Measurements from ENCODE around the gene PDE4D.
A peak's percentile ranks its signal among the peaks of the same experiment; 100 is the strongest.
"Not testable (repeated sequence)": the region's sequence is repeated elsewhere in the genome, so short reads cannot be mapped to it uniquely, and the experiment has no call there.

The PDE4D gene

GRCh38 chr5:59325070-59325469 is 568.5 kb downstream of the PDE4D start:
- no peak for DNase-seq (ENCODE audit: low spot score)

GRCh38 chr5:59322894-59323293 is 570.6 kb downstream of the PDE4D start:
- no peak for DNase-seq (ENCODE audit: low spot score)

- DNase-seq (ENCODE audit: low spot score) = no peak
These were observed 571.5 kb downstream of the PDE4D start for GRCh38 chr5:59322058-59322457.

- no peak for DNase-seq (ENCODE audit: low spot score)
These were observed 571.9 kb downstream of the PDE4D start for GRCh38 chr5:59321642-59322041.

- no peak for DNase-seq (ENCODE audit: low spot score)
These were observed 573.1 kb downstream of the PDE4D start for GRCh38 chr5:59320420-59320819.

- no peak for DNase-seq (ENCODE audit: low spot score)
These were observed 574.3 kb downstream of the PDE4D start for GRCh38 chr5:59319250-59319649.

GRCh38 chr5:59317774-59318205 is 575.7 kb downstream of the PDE4D start:
- DNase-seq (ENCODE audit: low spot score) = no peak

GRCh38 chr5:59317023-59317773 is 576.3 kb downstream of the PDE4D start:
- no peak for DNase-seq (ENCODE audit: low spot score)

GRCh38 chr5:59312223-59312622 is 581.3 kb downstream of the PDE4D start:
- no peak for DNase-seq (ENCODE audit: low spot score)

GRCh38 chr5:59308685-59309084 is 584.8 kb downstream of the PDE4D start:
- DNase-seq (ENCODE audit: low spot score) = not testable (repeated sequence)

- DNase-seq (ENCODE audit: low spot score) = not testable (repeated sequence)
These were observed 590.2 kb downstream of the PDE4D start for GRCh38 chr5:59303289-59303716.

- DNase-seq (ENCODE audit: low spot score) = not testable (repeated sequence)
These were observed 591.0 kb downstream of the PDE4D start for GRCh38 chr5:59302509-59302908.

GRCh38 chr5:59301727-59302126 is 591.8 kb downstream of the PDE4D start:
- DNase-seq (ENCODE audit: low spot score) = peak; percentile 91

GRCh38 chr5:59300930-59301329 is 592.6 kb downstream of the PDE4D start:
- no peak for DNase-seq (ENCODE audit: low spot score)

GRCh38 chr5:59299006-59299405 is 594.5 kb downstream of the PDE4D start:
- peak; percentile 70 for DNase-seq (ENCODE audit: low spot score)

GRCh38 chr5:59296317-59297264 is 596.9 kb downstream of the PDE4D start:
- DNase-seq (ENCODE audit: low spot score) = peak; percentile 65

- DNase-seq (ENCODE audit: low spot score) = no peak
These were observed 599.8 kb downstream of the PDE4D start for GRCh38 chr5:59293700-59294099.

- DNase-seq (ENCODE audit: low spot score) = no peak
These were observed 601.6 kb downstream of the PDE4D start for GRCh38 chr5:59291941-59292340.

- DNase-seq (ENCODE audit: low spot score) = peak; percentile 76
These were observed 605.6 kb downstream of the PDE4D start for GRCh38 chr5:59287884-59288283.

- no peak for DNase-seq (ENCODE audit: low spot score)
These were observed 606.2 kb downstream of the PDE4D start for GRCh38 chr5:59287361-59287760.

- no peak for DNase-seq (ENCODE audit: low spot score)
These were observed 607.0 kb downstream of the PDE4D start for GRCh38 chr5:59286510-59286909.

GRCh38 chr5:59285300-59286016 is 608.1 kb downstream of the PDE4D start:
- DNase-seq (ENCODE audit: low spot score) = no peak

Measured in kidney capillary endothelial cell (primary cell).